K562 (cell line): ENCODE results near the gene ZNF775. TPM values are rescaled to one million over a fixed set of nuclear protein-coding genes. Genes with fewer than 3 reads are reported as not detected.

ENCODE experiments used
- ATAC-seq: fragments of 200-7000 bp; cut with Tn5 transposase; 3 replicates; pipeline ENCODE4 v1.9.1; 2020; ENCODE audit warnings: moderate library complexity
- BruUV-seq: library from RNA; stranded (reverse); fragments of 400-500 nt; replicated peaks from 2 replicates; lab custom pipeline; 2021; lab: Mats Ljungman, UMichigan
- CTCF ChIA-PET: fragments of 300-600 bp; formaldehyde crosslinking; extraction: SDS; loops from one replicate; lab custom pipeline; 2021; ENCODE audit warnings: low intra/inter-chr PET ratio; lab: Yijun Ruan, JAX
- POLR2A ChIA-PET: fragments of 300-600, 350-650 bp; sonication (Branson Sonifier 250); formaldehyde crosslinking; extraction: SDS; loops from one replicate; lab custom pipeline; 2021; ENCODE audit warnings: antibody characterized with exemption, inconsistent platforms; lab: Yijun Ruan, JAX
- DNase-seq, 4 experiments: peaks; one replicate each; pipeline versions ENCODE4 v3.0.0 to v3.0.0-alpha.2; 2011 to 2018; ENCODE audit warnings: low spot score in 3 of 4, mixed read lengths in 3 of 4; ENCODE audit errors: extremely low read depth in 1 of 4
- FAIRE-seq: peaks from 2 replicates; lab custom pipeline; 2011; peaks lifted over from hg19 to GRCh38; lab: Jason Lieb, UNC
- H2AFZ ChIP-seq: 2 replicates; pipeline ENCODE4 v1.6.0; 2011; ENCODE audit warnings: low read depth, low read length, control low read depth, inconsistent platforms
- H3K27ac ChIP-seq: fragments of 200-600 bp; 3 replicates; pipeline ENCODE4 v1.8.0; 2011; ENCODE audit warnings: low read depth, mild to moderate bottlenecking, control low read depth, inconsistent platforms, low read length, moderate library complexity, mixed read lengths; ENCODE audit errors: extremely low read depth
- H3K27me3 ChIP-seq, 2 experiments: fragments of 300-600 bp in 1 of 2; 2 replicates in 1 of 2; 3 replicates in 1 of 2; pipeline versions ENCODE4 v1.6.0 to v1.8.0; 2011; ENCODE audit warnings: inconsistent platforms in 2 of 2, low read length in 2 of 2, mild to moderate bottlenecking in 1 of 2, mixed read lengths in 1 of 2, moderate library complexity in 1 of 2; ENCODE audit not compliant: control insufficient read depth in 2 of 2, insufficient read depth in 2 of 2
- H3K36me3 ChIP-seq: fragments of 300-600 bp; 3 replicates; pipeline ENCODE4 v1.8.0; 2011; ENCODE audit warnings: mild to moderate bottlenecking, low read length, inconsistent platforms; ENCODE audit not compliant: control insufficient read depth, insufficient read depth
- H3K4me1 ChIP-seq, 2 experiments: fragments of 200-600 bp in 1 of 2; replicated peaks in 1 of 2; 2 replicates in 1 of 2; 3 replicates in 1 of 2; pipeline versions ENCODE4 v1.5.1 to v1.8.0; 2011; ENCODE audit warnings: inconsistent platforms in 2 of 2, low read length in 2 of 2, mild to moderate bottlenecking in 1 of 2, mixed read lengths in 1 of 2, moderate library complexity in 1 of 2; ENCODE audit not compliant: control insufficient read depth in 2 of 2, insufficient read depth in 2 of 2
- H3K4me2 ChIP-seq: 2 replicates; pipeline ENCODE4 v1.6.1; 2011; ENCODE audit warnings: low read length, control low read depth, inconsistent platforms, mixed read lengths; ENCODE audit not compliant: insufficient read depth
- H3K4me3 ChIP-seq: fragments of 200-600 bp; sonication (generic), shearing (Covaris generic); 2 replicates; pipeline ENCODE4 v1.5.1; 2016; ENCODE audit warnings: control low read depth, inconsistent platforms
- H3K79me2 ChIP-seq: fragments of 200-600 bp; 3 replicates; pipeline ENCODE4 v1.8.0; 2011; ENCODE audit warnings: low read length, inconsistent platforms; ENCODE audit not compliant: control insufficient read depth, insufficient read depth
- H3K9ac ChIP-seq, 2 experiments: 2 replicates each; pipeline versions ENCODE4 v1.6.0 to v1.6.1; 2011; ENCODE audit warnings: low read depth in 2 of 2, low read length in 2 of 2, control low read depth in 1 of 2, inconsistent platforms in 1 of 2, mild to moderate bottlenecking in 1 of 2, mixed read lengths in 1 of 2; ENCODE audit not compliant: insufficient read depth in 1 of 2
- H3K9me1 ChIP-seq: one replicate; pipeline ENCODE4 v1.6.0; 2011; ENCODE audit warnings: inconsistent platforms, mild to moderate bottlenecking, low read length, moderate library complexity; ENCODE audit not compliant: control insufficient read depth, insufficient read depth
- H3K9me3 ChIP-seq: replicated peaks from 2 replicates; pipeline ENCODE4 v1.5.1; 2011; ENCODE audit warnings: low read depth, low read length, inconsistent platforms; ENCODE audit not compliant: control insufficient read depth, insufficient read depth
- H4K20me1 ChIP-seq: replicated peaks from 2 replicates; pipeline ENCODE4 v1.6.1; 2011; ENCODE audit warnings: low read length, inconsistent platforms, mixed read lengths; ENCODE audit not compliant: control insufficient read depth, insufficient read depth
- ARNT ChIP-seq, 2 experiments: fragments of 450-650 bp; IDR thresholded peaks; 2 replicates each; pipeline ENCODE4 v1.6.1; 2016; ENCODE audit warnings: mild to moderate bottlenecking in 1 of 2
- HCFC1 ChIP-seq: IDR thresholded peaks from 2 replicates; pipeline ENCODE4 v1.6.1; 2012; ENCODE audit warnings: low read depth, low read length, improper control_type of control experiment
- MAX ChIP-seq: sonication (generic); formaldehyde crosslinking; IDR thresholded peaks from 2 replicates; pipeline ENCODE4 v1.9.0; 2022; ENCODE audit warnings: mild to moderate bottlenecking, missing genetic modification reagents
- NR2C1 ChIP-seq, 2 experiments: fragments of 450-650 bp; IDR thresholded peaks; 2 replicates each; pipeline ENCODE4 v1.6.1; 2017; ENCODE audit warnings: mild to moderate bottlenecking in 2 of 2, antibody characterized with exemption in 1 of 2, inconsistent platforms in 1 of 2, missing compliant biosample characterization in 1 of 2, missing genetic modification characterization in 1 of 2
- PATZ1 ChIP-seq: fragments of 250-450 bp; sonication (Bioruptor Pico); IDR thresholded peaks from 2 replicates; pipeline ENCODE4 v1.5.0; 2020; ENCODE audit warnings: mild to moderate bottlenecking, borderline replicate concordance
- RAD51 ChIP-seq: fragments of 450-650 bp; IDR thresholded peaks from 2 replicates; pipeline ENCODE4 v1.7.1; 2016; ENCODE audit warnings: low read depth, mild to moderate bottlenecking, borderline replicate concordance
- SAFB2 ChIP-seq: fragments of 200-400 bp; formaldehyde crosslinking; IDR thresholded peaks from 2 replicates; pipeline ENCODE4 v1.6.1; 2018; ENCODE audit warnings: borderline replicate concordance, low read length, low read depth, moderate library complexity; ENCODE audit not compliant: severe bottlenecking
- USF1 ChIP-seq: sonication (generic); formaldehyde crosslinking; IDR thresholded peaks from 2 replicates; pipeline ENCODE4 v1.9.0; 2022; ENCODE audit warnings: mild to moderate bottlenecking, missing genetic modification reagents
- ZNF586 ChIP-seq: fragments of 450-650 bp; formaldehyde crosslinking; conservative IDR thresholded peaks from 2 replicates; pipeline ENCODE4 v1.4.0; 2020; ENCODE audit warnings: mild to moderate bottlenecking, moderate library complexity
- ZNF740 ChIP-seq, 3 experiments: fragments of 200-800 bp in 1 of 3; sonication (Bioruptor generic) in 1 of 3; sonication (generic) in 1 of 3; formaldehyde crosslinking in 1 of 3; IDR thresholded peaks; 2 replicates each; pipeline versions ENCODE4 v1.6.1 to v1.8.0; 2016 to 2022; ENCODE audit warnings: mild to moderate bottlenecking in 2 of 3, missing compliant biosample characterization in 2 of 3, missing genetic modification characterization in 2 of 3, missing genetic modification reagents in 1 of 3
- WGBS: fragments of 100-300 bp; shearing (Covaris generic); methylation state at CpG from one replicate; pipeline ENCODE4 v1.1.6; 2016; ENCODE audit warnings: low coverage, mixed read lengths; ENCODE audit not compliant: insufficient coverage; ENCODE audit errors: missing lambda C conversion rate; 5-methylcytosine and 5-hydroxymethylcytosine counted together
- in situ Hi-C: fragments of 300-500 bp; cut with MboI; formaldehyde crosslinking; loops from 4 replicates; pipeline ENCODE4 v1.15.0; 2018; ENCODE audit warnings: inconsistent platforms, mixed read lengths
- intact Hi-C: fragments of 100-400 bp; cut with micrococcal nuclease; formaldehyde crosslinking; loops from 2 replicates; pipeline ENCODE4 v1.14.2; 2022
- polyA plus RNA-seq, 8 experiments: library from polyadenylated mRNA; depleted of rRNA in 4 of 8; stranded (reverse) in 5 of 8; unstranded in 3 of 8; fragments of >200 nt; fragmentation: Nextera tagmentation in 2 of 8; fragmentation: Illumina TruSeq in 1 of 8; extraction: Ambion mirVana in 2 of 8; extraction: Trizol in 1 of 8; gene quantifications; 2 replicates each; pipeline versions ENCODE4 v1.2.1 to v1.2.3, GENCODE V29; 2011 to 2014; ENCODE audit warnings: inconsistent platforms in 1 of 8, missing spikeins in 1 of 8
- total RNA-seq, 7 experiments: library from RNA; depleted of rRNA in 6 of 7; stranded (reverse); fragments of >200 nt in 6 of 7; fragmentation: Illumina TruSeq in 2 of 7; extraction: Trizol in 2 of 7; gene quantifications; 2 replicates each; pipeline versions ENCODE4 v1.2.1 to v1.2.3, GENCODE V29; 2011 to 2021; ENCODE audit warnings: low replicate concordance in 1 of 7
- TF ChIP-seq, protein P1 (sequence below): fragments of 250-450 bp; sonication (Bioruptor Pico); IDR thresholded peaks from 2 replicates; pipeline ENCODE4 v1.8.0; 2022; ENCODE audit warnings: inconsistent platforms

The ZNF775 gene
- total and polyA plus RNA-seq, 9 of the 15 experiments (the other 6 are each of a cell fraction or from before 2014, with no cell fraction given) = 0.04 to 18.7 (median 4.9) TPM

DNA sequence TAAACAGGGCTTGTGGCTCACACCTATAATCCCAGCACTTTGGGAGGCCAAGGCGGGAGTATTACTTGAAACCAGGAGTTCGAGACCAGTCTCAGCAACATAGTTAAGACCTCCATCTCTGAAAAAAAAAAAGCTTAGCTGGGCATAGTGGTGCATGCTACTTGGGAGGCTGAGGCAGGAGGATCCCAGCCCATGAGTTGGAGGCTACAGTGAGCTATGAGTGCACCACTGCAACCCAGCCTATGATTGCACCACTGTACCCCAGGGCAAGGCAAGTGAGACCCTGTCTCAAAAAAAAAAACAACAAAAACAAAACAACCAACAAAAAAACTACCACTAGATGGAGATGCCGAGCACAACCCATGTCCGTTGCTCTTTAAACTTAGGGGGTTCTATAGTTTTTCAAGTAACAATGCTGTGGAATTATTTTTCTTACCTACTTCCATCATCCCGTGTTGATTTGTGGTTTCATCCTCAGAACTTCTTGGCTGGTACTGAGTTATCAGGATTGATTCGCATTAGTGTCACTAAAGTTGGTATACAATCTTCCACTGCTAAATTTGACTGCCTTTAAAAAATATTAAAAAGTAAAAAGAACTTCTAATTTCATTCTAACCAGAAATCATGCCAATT, 22.7 kb upstream of the ZNF775 start (continued):
- TF ChIP-seq PATZ1 (CRISPR knock-in tag) = 0 out of 2 replicates have a peak, but pooled peaks have one; percentile 24
- peak in 1 of 2 experiments; percentile 86; a peak in 2 of 4 replicates for TF ChIP-seq ARNT (IDR thresholded peaks at IDR 0.05)
- TF ChIP-seq RAD51 = no peak
- TF ChIP-seq, protein P1, sequence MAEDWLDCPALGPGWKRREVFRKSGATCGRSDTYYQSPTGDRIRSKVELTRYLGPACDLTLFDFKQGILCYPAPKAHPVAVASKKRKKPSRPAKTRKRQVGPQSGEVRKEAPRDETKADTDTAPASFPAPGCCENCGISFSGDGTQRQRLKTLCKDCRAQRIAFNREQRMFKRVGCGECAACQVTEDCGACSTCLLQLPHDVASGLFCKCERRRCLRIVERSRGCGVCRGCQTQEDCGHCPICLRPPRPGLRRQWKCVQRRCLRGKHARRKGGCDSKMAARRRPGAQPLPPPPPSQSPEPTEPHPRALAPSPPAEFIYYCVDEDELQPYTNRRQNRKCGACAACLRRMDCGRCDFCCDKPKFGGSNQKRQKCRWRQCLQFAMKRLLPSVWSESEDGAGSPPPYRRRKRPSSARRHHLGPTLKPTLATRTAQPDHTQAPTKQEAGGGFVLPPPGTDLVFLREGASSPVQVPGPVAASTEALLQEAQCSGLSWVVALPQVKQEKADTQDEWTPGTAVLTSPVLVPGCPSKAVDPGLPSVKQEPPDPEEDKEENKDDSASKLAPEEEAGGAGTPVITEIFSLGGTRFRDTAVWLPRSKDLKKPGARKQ (CRISPR knock-in tag) = no peak

GRCh38 chr7:150357270-150357669, 21.9 kb upstream of the ZNF775 start:
- peak in 1 of 4 experiments; percentile 15 for DNase-seq
- no TSS peak for BruUV-seq
- POLR2A ChIA-PET = no interaction called here
- Histone ChIP-seq H3K4me2 (no peak overlapping the region; the same call in 1 of the 2 replicates), H4K20me1 (no peaks in the 10 kb centered on the region), H3K4me1 (peaks cover 30 to 37% of the 10 kb centered on the region in 2 experiments; a peak in 4 of 5 replicates), H3K27me3 (no peaks in the 10 kb centered on the region; a peak in 1 of 5 replicates), H3K4me3 (no peak overlapping the region), H3K9me1 (peaks cover 5% of the 10 kb centered on the region), H3K9me3 (no peaks in the 10 kb centered on the region), H3K9ac (no peak overlapping the region), H2AFZ (peak overlapping the region; percentile 48), H3K27ac (0 out of 3 replicates have a peak overlapping the region, but pooled peaks have one; percentile 7), H3K36me3 (no peaks in the 10 kb centered on the region), H3K79me2 (no peaks in the 10 kb centered on the region)
- in situ Hi-C loops = no loop called here
- no peak for FAIRE-seq
- intact Hi-C loops = loop anchor here (2.0 to 10.0 kb wide), 3 partner anchors 22 to 398 kb away; partner anchors contain the start of gene ZNF775
- 63% methylated on average over 9 of the region's 9 CpGs for WGBS
- no peak for ATAC-seq
- CTCF ChIA-PET = interaction anchor here (0.9 to 1.6 kb wide), 2 partner anchors 63 to 65 kb away, joined by 3 to 16 read pairs; no protein-coding TSS in a partner anchor
- TF ChIP-seq ZNF586 (CRISPR knock-in tag) (no peak), MAX (0 out of 2 replicates have a peak, but pooled peaks have one; percentile 21), HCFC1 (0 out of 2 replicates have a peak, but pooled peaks have one; percentile 13), USF1 (peak; percentile 30; the same call in 1 of the 2 replicates), ZNF740 (CRISPR knock-in tag; IDR thresholded peaks at IDR 0.05) (peak; percentile 91), ZNF740 (tag; IDR thresholded peaks at IDR 0.05) (no peak; a peak in 1 of 4 replicates), NR2C1 (IDR thresholded peaks at IDR 0.05) (0 out of 2 replicates have a peak, but pooled peaks have one; percentile 10), NR2C1 (tag; IDR thresholded peaks at IDR 0.05) (no peak; the same call in 1 of the 2 replicates), SAFB2 (no peak)
